Body of pancreas (tissue), 4 donors: Measurements from ENCODE around the gene TM9SF4.

Source experiments
- CTCF ChIP-seq, 7 experiments: fragments of 450-650 bp in 4 of 7; fragments of 200-600 bp in 3 of 7; sonication (generic) in 3 of 7; IDR thresholded peaks; one replicate each; pipeline ENCODE4 v1.5.1; 2016 to 2019; ENCODE audit warnings: antibody characterized with exemption in 7 of 7
- POLR2A ChIP-seq, 3 donors: fragments of 450-650 bp; IDR thresholded peaks; one replicate each; pipeline ENCODE4 v1.6.1; 2016; ENCODE audit warnings: antibody characterized with exemption in 3 of 3, mild to moderate bottlenecking in 2 of 3

DNA sequence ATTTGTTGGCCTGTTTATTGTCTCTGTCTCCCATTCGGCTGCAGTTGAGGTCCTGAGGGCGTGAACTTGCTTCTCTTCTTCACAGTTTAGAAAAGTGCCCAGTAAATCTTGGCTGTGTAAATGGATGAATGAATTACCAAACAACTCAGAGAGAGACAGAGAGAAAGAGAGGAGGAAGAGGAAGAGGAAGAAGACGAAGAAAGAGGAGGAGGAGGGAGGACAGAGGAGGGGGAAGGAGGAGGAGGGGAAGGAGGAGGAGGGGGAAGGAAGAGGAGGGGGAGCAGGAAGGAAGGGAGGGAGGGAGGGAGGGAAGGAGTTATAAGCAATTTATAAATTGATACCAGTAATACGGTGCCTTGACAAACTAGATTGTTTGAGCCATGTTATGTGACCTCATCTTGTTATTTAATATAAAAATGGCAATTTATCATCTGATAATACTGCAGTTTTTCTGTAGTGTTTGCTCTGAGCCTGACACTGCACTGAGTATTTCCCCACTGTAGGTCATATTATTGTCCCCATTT is 38.8 kb upstream of the TM9SF4 start:
- no peak for TF ChIP-seq CTCF (IDR thresholded peaks at IDR 0.05)
- no peak for TF ChIP-seq POLR2A (IDR thresholded peaks at IDR 0.05)
